Esophagus mucosa (tissue), 1 donor: ENCODE results near the gene GSG1L. TPM values are rescaled to one million over a fixed set of nuclear protein-coding genes. Genes with fewer than 3 reads are reported as not detected.

Experiments
- ATAC-seq: fragments of 200-7000 bp; cut with Tn5 transposase; one replicate; pipeline ENCODE4 v1.9.1; 2020
- total RNA-seq: library from RNA; stranded (reverse); gene quantifications from one replicate; pipeline ENCODE4 v1.2.4, GENCODE V29; 2023
- donor health status: DM: yes; HTN: yes; CAD: no.

GSG1L gene
- total RNA-seq, 1 donor from 2014 or later: not detected

- no peak for ATAC-seq
These were observed 49.6 kb downstream of the GSG1L start for GRCh38 chr16:28013878-28014277.

- ATAC-seq: no peak
These were observed 50.1 kb downstream of the GSG1L start for GRCh38 chr16:28013392-28013791.

GRCh38 chr16:28011971-28012445 is 51.5 kb downstream of the GSG1L start:
- no peak for ATAC-seq

- no peak for ATAC-seq
These were observed 52.3 kb downstream of the GSG1L start for GRCh38 chr16:28011223-28011622.

GRCh38 chr16:28010671-28011070 is 52.8 kb downstream of the GSG1L start:
- ATAC-seq: no peak

GRCh38 chr16:28009586-28010373 is 53.7 kb downstream of the GSG1L start:
- no peak for ATAC-seq

GRCh38 chr16:28003923-28004322 is 59.6 kb downstream of the GSG1L start:
- no peak for ATAC-seq

- ATAC-seq: no peak
These were observed 60.3 kb downstream of the GSG1L start for GRCh38 chr16:28003021-28003865.

- ATAC-seq: no peak
These were observed 61.9 kb downstream of the GSG1L start for GRCh38 chr16:28001642-28002041.

- ATAC-seq: no peak
These were observed 62.3 kb downstream of the GSG1L start for GRCh38 chr16:28001184-28001583.

GRCh38 chr16:28000314-28001169 is 63.0 kb downstream of the GSG1L start:
- no peak for ATAC-seq

GRCh38 chr16:27999687-28000086 is 63.8 kb downstream of the GSG1L start:
- no peak for ATAC-seq

- no peak for ATAC-seq
These were observed 68.1 kb downstream of the GSG1L start for GRCh38 chr16:27995378-27995777.

- no peak for ATAC-seq
These were observed 68.8 kb downstream of the GSG1L start for GRCh38 chr16:27994686-27995085.

GRCh38 chr16:27993587-27993986 is 69.9 kb downstream of the GSG1L start:
- ATAC-seq: no peak

GRCh38 chr16:27991876-27992275 is 71.6 kb downstream of the GSG1L start:
- ATAC-seq: no peak

GRCh38 chr16:27985981-27986380 is 77.5 kb downstream of the GSG1L start:
- ATAC-seq: no peak

- no peak for ATAC-seq
These were observed 79.4 kb downstream of the GSG1L start for GRCh38 chr16:27984121-27984520.

- no peak for ATAC-seq
These were observed 80.3 kb downstream of the GSG1L start for GRCh38 chr16:27983244-27983643.

GRCh38 chr16:27982184-27982583 is 81.3 kb downstream of the GSG1L start:
- ATAC-seq: no peak

- ATAC-seq: no peak
These were observed 82.4 kb downstream of the GSG1L start for GRCh38 chr16:27980919-27981700.
